Measurements from ENCODE around the gene HM13. TPM values are rescaled to one million over a fixed set of nuclear protein-coding genes. Genes with fewer than 3 reads are reported as not detected.

HM13 gene
- polyA plus RNA-seq, 1 donor (not counting 4 experiments of a cell fraction or from before 2014, with no cell fraction given): 127 TPM

DNA sequence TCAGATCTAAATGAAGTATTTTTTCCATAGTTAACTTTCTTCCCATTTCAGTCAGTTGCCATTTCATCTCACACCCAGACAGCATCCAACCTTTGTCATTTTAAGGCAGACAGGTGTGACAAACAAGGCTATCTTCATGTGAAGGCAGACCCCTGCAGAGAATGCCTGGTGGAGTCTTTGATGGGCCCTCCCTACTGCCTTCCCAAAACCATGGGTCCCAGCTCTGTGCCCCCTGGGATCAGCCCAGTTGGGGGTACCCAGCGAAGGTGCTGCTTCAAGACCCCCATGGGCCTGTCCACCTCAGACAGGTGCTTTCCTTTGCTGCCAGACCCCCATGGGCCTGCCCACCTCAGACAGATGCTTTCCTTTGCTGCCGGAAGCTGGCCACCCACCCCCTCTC, 62.5 kb downstream of the HM13 start:
- no peaks in the 10 kb centered on the region for H3K27me3 ChIP-seq (ENCODE audit: control insufficient read depth, extremely low read depth, insufficient read depth, low read length)
- FAIRE-seq: no peak

GRCh38 chr20:31577194-31577593, 63.0 kb downstream of the HM13 start:
- H3K9ac ChIP-seq (ENCODE audit: control insufficient read depth, extremely low read depth, insufficient read depth, low read length): no peak overlapping the region
- H3K36me3 ChIP-seq (ENCODE audit: control insufficient read depth in 2 of 2, extremely low read depth in 1 of 2, insufficient read depth in 2 of 2, low read length in 2 of 2): no peaks in the 10 kb centered on the region
- no peaks in the 10 kb centered on the region for H3K79me2 ChIP-seq (ENCODE audit: control insufficient read depth, insufficient read depth, low read length)
- H3K4me3 ChIP-seq (ENCODE audit: control insufficient read depth in 2 of 3, extremely low read depth in 1 of 3, insufficient read depth in 2 of 3, low read depth in 1 of 3, low read length in 3 of 3): no peak overlapping the region
- H3K9me3 ChIP-seq (ENCODE audit: control insufficient read depth, low read depth, low read length): no peaks in the 10 kb centered on the region
- no peak for DNase-seq (ENCODE audit: low read depth, low spot score)
- no peak for TF ChIP-seq EZH2 (IDR thresholded peaks at IDR 0.05; ENCODE audit: low read length)
- TF ChIP-seq, protein P1, sequence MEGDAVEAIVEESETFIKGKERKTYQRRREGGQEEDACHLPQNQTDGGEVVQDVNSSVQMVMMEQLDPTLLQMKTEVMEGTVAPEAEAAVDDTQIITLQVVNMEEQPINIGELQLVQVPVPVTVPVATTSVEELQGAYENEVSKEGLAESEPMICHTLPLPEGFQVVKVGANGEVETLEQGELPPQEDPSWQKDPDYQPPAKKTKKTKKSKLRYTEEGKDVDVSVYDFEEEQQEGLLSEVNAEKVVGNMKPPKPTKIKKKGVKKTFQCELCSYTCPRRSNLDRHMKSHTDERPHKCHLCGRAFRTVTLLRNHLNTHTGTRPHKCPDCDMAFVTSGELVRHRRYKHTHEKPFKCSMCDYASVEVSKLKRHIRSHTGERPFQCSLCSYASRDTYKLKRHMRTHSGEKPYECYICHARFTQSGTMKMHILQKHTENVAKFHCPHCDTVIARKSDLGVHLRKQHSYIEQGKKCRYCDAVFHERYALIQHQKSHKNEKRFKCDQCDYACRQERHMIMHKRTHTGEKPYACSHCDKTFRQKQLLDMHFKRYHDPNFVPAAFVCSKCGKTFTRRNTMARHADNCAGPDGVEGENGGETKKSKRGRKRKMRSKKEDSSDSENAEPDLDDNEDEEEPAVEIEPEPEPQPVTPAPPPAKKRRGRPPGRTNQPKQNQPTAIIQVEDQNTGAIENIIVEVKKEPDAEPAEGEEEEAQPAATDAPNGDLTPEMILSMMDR (optimal IDR thresholded peaks at IDR 0.05 in 1 of 3, IDR thresholded peaks at IDR 0.05 in 1 of 3, conservative IDR thresholded peaks at IDR 0.05 in 1 of 3; ENCODE audit: extremely low read depth in 1 of 3, insufficient read depth in 2 of 3, low read length in 3 of 3): no peak
- no peak overlapping the region for H3K27ac ChIP-seq (ENCODE audit: control insufficient read depth, insufficient read depth, low read length)
- H4K20me1 ChIP-seq (ENCODE audit: control insufficient read depth, extremely low read depth, insufficient read depth, low read length): no peaks in the 10 kb centered on the region
- no peak for FAIRE-seq
- H3K4me2 ChIP-seq (ENCODE audit: control insufficient read depth, extremely low read depth, insufficient read depth, low read depth, low read length): no peak overlapping the region
- dilution Hi-C loops (cut with MboI; ENCODE audit: extremely low pct_ligation_motif_present, low sequenced_read_pairs): no loop called here
- H3K27me3 ChIP-seq (ENCODE audit: control insufficient read depth, extremely low read depth, insufficient read depth, low read length): no peaks in the 10 kb centered on the region
- peaks cover 11% of the 10 kb centered on the region for H3K4me1 ChIP-seq (ENCODE audit: control insufficient read depth, extremely low read depth, insufficient read depth, low read length)
- no peak overlapping the region for H2AFZ ChIP-seq (ENCODE audit: control insufficient read depth, low read length)
- H3K9me1 ChIP-seq (ENCODE audit: control insufficient read depth, extremely low read depth, insufficient read depth, low read length): no peaks in the 10 kb centered on the region

More for the DNA sequence above, 62.5 kb downstream of the HM13 start:
- no peaks in the 10 kb centered on the region for H3K36me3 ChIP-seq (ENCODE audit: control insufficient read depth in 2 of 2, extremely low read depth in 1 of 2, insufficient read depth in 2 of 2, low read length in 2 of 2)
- no peak overlapping the region for H3K27ac ChIP-seq (ENCODE audit: control insufficient read depth, insufficient read depth, low read length)
- dilution Hi-C loops (cut with MboI; ENCODE audit: extremely low pct_ligation_motif_present, low sequenced_read_pairs): no loop called here
- H3K79me2 ChIP-seq (ENCODE audit: control insufficient read depth, insufficient read depth, low read length): no peaks in the 10 kb centered on the region
- H3K9ac ChIP-seq (ENCODE audit: control insufficient read depth, extremely low read depth, insufficient read depth, low read length): no peak overlapping the region
- peaks cover 13% of the 10 kb centered on the region for H3K4me1 ChIP-seq (ENCODE audit: control insufficient read depth, extremely low read depth, insufficient read depth, low read length)
- TF ChIP-seq EZH2 (IDR thresholded peaks at IDR 0.05; ENCODE audit: low read length): no peak
- TF ChIP-seq, protein P1 (optimal IDR thresholded peaks at IDR 0.05 in 1 of 3, IDR thresholded peaks at IDR 0.05 in 1 of 3, conservative IDR thresholded peaks at IDR 0.05 in 1 of 3; ENCODE audit: extremely low read depth in 1 of 3, insufficient read depth in 2 of 3, low read length in 3 of 3): no peak
- DNase-seq (ENCODE audit: low read depth, low spot score): no peak
- no peaks in the 10 kb centered on the region for H3K9me3 ChIP-seq (ENCODE audit: control insufficient read depth, low read depth, low read length)
- H3K4me2 ChIP-seq (ENCODE audit: control insufficient read depth, extremely low read depth, insufficient read depth, low read depth, low read length): no peak overlapping the region
- no peaks in the 10 kb centered on the region for H4K20me1 ChIP-seq (ENCODE audit: control insufficient read depth, extremely low read depth, insufficient read depth, low read length)
- H3K9me1 ChIP-seq (ENCODE audit: control insufficient read depth, extremely low read depth, insufficient read depth, low read length): no peaks in the 10 kb centered on the region
- no peak overlapping the region for H2AFZ ChIP-seq (ENCODE audit: control insufficient read depth, low read length)
- H3K4me3 ChIP-seq (ENCODE audit: control insufficient read depth in 2 of 3, extremely low read depth in 1 of 3, insufficient read depth in 2 of 3, low read depth in 1 of 3, low read length in 3 of 3): no peak overlapping the region
